GM06990 (cell line): ENCODE data around the gene IDUA.

ENCODE experiments used
- DNase-seq: peaks from one replicate; pipeline ENCODE4 v3.0.0-alpha.2; 2011; ENCODE audit not compliant: insufficient read length; ENCODE audit errors: extremely low read depth
- H3K27me3 ChIP-seq: replicated peaks from 2 replicates; pipeline ENCODE4 v1.6.0; 2011; ENCODE audit warnings: low read length; ENCODE audit not compliant: control insufficient read depth, insufficient read depth
- H3K36me3 ChIP-seq: 2 replicates; pipeline ENCODE4 v1.5.1; 2011; ENCODE audit warnings: low read length; ENCODE audit not compliant: control insufficient read depth, insufficient read depth
- H3K4me3 ChIP-seq: replicated peaks from 2 replicates; pipeline ENCODE4 v1.5.1; 2011; ENCODE audit warnings: low read depth, mild to moderate bottlenecking, control low read depth, low read length
- CTCF ChIP-seq: IDR thresholded peaks from 2 replicates; pipeline ENCODE4 v1.5.1; 2011; ENCODE audit warnings: low read length, control low read depth, mild to moderate bottlenecking, inconsistent platforms; ENCODE audit not compliant: insufficient read depth, poor library complexity, severe bottlenecking

IDUA gene

GRCh38 chr4:993111-994029 lies 6.5 kb downstream of the IDUA start, which contains the start of gene SLC26A1:
Gene SLC26A1 (minus strand): TSS chr4:993404. CDS start chr4:991703, 1,701 bp downstream.
- peaks cover under 1% of the 10 kb centered on the region for H3K27me3 ChIP-seq
- TF ChIP-seq CTCF = no peak
- H3K4me3 ChIP-seq = peak within 1 kb of the TSS; percentile 28; the same call in 1 of the 2 replicates
- H3K36me3 ChIP-seq = no peaks in the 10 kb centered on the region; the same call in none of the 2 replicates
- no peak for DNase-seq

- peaks cover 5% of the 10 kb centered on the region for H3K27me3 ChIP-seq
- TF ChIP-seq CTCF = no peak
- no peak for DNase-seq
- no peak overlapping the region for H3K4me3 ChIP-seq
- no peaks in the 10 kb centered on the region; the same call in 1 of the 2 replicates for H3K36me3 ChIP-seq
These were observed 8.6 kb downstream of the IDUA start for GRCh38 chr4:995311-996026.

GRCh38 chr4:996030-996996 lies 9.5 kb downstream of the IDUA start:
- TF ChIP-seq CTCF = no peak
- peaks cover 5% of the 10 kb centered on the region for H3K27me3 ChIP-seq
- no peaks in the 10 kb centered on the region; the same call in 1 of the 2 replicates for H3K36me3 ChIP-seq
- no peak for DNase-seq
- H3K4me3 ChIP-seq = no peak overlapping the region

GRCh38 chr4:996997-997374 lies 10.1 kb downstream of the IDUA start:
- no peaks in the 10 kb centered on the region; the same call in 1 of the 2 replicates for H3K36me3 ChIP-seq
- no peak overlapping the region for H3K4me3 ChIP-seq
- no peak for TF ChIP-seq CTCF
- no peak for DNase-seq
- H3K27me3 ChIP-seq = peaks cover 5% of the 10 kb centered on the region

- TF ChIP-seq CTCF = no peak
- no peak for DNase-seq
These were observed 10.7 kb downstream of the IDUA start for GRCh38 chr4:997375-998071.

More at GRCh38 chr4:997375-998071, 10.7 kb downstream of the IDUA start:
- Histone ChIP-seq H3K36me3 (no peaks in the 10 kb centered on the region), H3K4me3 (no peak overlapping the region), H3K27me3 (peaks cover 5% of the 10 kb centered on the region)
